ENCODE measurements around the gene CDHR5. TPM values are rescaled to one million over a fixed set of nuclear protein-coding genes. Genes with fewer than 3 reads are reported as not detected.

CDHR5 gene
- total RNA-seq, 6 experiments from 2014 or later, result not detected

DNA sequence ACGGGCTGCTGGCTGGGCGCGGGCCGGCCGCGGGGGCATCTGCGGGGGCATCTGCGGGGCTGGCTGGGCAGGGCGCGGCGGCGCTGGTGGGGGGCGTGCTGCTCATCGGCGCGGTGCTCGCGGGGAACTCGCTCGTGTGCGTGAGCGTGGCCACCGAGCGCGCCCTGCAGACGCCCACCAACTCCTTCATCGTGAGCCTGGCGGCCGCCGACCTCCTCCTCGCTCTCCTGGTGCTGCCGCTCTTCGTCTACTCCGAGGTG, 12.5 kb upstream of the CDHR5 start:
- H3K36me3 Mint-ChIP-seq (ENCODE audit: low read depth), result no peaks in the 10 kb centered on the region
- H3K4me3 Mint-ChIP-seq, result peak overlapping the region; percentile 70
- H3K4me1 Mint-ChIP-seq (ENCODE audit: low read depth), result peaks cover 5% of the 10 kb centered on the region; the same call in 1 of the 2 replicates
- H3K27me3 Mint-ChIP-seq (ENCODE audit: insufficient read depth), result peaks cover 13% of the 10 kb centered on the region
- no peak overlapping the region for H3K27ac Mint-ChIP-seq
- DNase-seq, result no peak
- H3K9me3 Mint-ChIP-seq, result no peaks in the 10 kb centered on the region
- TF ChIP-seq, protein P1, sequence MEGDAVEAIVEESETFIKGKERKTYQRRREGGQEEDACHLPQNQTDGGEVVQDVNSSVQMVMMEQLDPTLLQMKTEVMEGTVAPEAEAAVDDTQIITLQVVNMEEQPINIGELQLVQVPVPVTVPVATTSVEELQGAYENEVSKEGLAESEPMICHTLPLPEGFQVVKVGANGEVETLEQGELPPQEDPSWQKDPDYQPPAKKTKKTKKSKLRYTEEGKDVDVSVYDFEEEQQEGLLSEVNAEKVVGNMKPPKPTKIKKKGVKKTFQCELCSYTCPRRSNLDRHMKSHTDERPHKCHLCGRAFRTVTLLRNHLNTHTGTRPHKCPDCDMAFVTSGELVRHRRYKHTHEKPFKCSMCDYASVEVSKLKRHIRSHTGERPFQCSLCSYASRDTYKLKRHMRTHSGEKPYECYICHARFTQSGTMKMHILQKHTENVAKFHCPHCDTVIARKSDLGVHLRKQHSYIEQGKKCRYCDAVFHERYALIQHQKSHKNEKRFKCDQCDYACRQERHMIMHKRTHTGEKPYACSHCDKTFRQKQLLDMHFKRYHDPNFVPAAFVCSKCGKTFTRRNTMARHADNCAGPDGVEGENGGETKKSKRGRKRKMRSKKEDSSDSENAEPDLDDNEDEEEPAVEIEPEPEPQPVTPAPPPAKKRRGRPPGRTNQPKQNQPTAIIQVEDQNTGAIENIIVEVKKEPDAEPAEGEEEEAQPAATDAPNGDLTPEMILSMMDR (IDR thresholded peaks at IDR 0.05), result no peak

DNA sequence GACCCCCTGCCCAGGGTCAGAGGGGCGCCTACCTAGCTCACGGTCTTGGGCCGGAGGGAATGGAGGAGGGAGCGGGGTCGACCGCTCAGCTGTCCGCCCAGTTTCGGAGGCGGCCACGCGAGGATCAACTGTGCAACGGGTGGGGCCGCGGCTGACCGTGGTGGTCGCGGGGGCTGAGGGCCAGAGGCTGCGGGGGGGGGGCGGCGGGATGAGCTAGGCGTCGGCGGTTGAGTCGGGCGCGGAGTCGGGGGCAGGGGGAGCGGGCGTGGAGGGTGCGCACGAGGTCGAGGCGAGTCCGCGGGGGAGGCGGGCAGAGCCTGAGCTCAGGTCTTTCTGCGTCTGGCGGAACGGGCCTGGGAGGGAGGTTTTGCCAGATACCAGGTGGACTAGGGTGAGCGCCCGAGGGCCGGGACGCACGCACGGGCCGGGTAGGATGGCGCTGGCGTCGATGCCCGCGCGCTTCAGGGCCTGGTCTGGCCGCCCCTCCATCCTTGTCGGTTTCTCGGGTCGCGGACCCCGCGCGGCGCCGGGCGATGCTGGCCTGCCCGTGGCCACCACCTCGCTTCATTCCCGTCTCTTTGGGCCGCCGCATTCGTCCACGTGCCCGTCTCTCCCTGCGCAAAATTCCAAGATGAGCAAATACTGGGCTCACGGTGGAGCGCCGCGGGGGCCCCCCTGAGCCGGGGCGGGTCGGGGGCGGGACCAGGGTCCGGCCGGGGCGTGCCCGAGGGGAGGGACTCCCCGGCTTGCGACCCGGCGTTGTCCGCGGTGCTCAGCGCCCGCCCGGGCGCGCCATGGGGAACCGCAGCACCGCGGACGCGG, 12.0 kb upstream of the CDHR5 start, which contains the start of gene DRD4:
Gene DRD4, plus strand, starts transcription at position 759 of the 822 bp plus-strand sequence. Its CDS starts 36 bp downstream, at position 795.
- no peaks in the 10 kb centered on the region for H3K9me3 Mint-ChIP-seq
- peak within 1 kb of the TSS; percentile 70 for H3K4me3 Mint-ChIP-seq
- H3K4me1 Mint-ChIP-seq (ENCODE audit: low read depth), result peaks cover 5% of the 10 kb centered on the region; the same call in 1 of the 2 replicates
- no peak within 1 kb of the TSS for H3K27ac Mint-ChIP-seq
- no peak for DNase-seq
- H3K27me3 Mint-ChIP-seq (ENCODE audit: insufficient read depth), result peaks cover 10% of the 10 kb centered on the region
- TF ChIP-seq, protein P1 (IDR thresholded peaks at IDR 0.05), result no peak
- H3K36me3 Mint-ChIP-seq (ENCODE audit: low read depth), result no peaks in the 10 kb centered on the region

DNA sequence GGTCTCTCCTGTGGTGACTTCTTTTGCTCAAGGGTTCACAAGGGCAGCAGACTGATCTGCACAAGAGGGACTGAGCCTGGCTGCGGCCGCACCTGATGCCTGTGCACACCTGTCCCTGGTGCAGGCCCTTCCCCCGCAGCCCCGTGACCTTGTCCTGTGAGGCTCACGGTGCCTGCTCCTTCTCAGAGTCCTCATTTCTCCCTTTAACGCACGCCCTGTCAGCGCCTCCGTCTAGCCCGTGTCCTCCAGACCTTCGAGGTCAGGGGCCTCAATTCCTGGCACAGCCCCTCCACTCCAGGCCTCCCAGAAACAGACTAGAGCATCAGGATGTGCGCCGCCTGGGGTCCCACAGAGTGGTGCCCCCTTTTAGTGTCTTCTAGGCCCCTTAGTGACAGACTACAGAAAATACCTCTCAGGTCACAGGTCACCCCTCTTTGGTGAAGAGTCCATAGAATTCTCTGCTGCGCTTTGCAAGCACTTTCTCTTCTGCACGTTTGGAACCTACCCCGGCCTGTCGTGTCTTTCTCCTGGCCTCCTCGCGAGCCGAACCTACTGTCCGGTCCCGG, 11.3 kb upstream of the CDHR5 start:
- TF ChIP-seq, protein P1 (IDR thresholded peaks at IDR 0.05), result no peak

DNA sequence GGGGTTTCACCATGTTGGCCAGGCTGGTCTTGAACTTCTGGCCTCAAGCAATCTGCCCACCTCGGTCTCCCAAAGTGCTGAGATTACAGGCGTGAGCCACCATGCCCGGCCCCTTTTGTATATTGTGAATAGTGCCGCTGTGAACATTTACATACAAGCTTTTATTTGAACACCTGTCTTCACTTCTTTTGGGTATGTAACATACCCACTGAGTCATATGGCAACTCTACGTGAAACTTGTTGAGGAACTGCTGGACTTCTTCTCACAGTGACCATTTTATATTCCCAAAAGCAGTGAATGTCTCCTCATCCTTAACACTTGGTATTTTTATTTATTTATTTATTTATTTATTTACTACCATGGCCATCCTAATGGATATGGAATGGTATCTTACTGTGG, 6.1 kb upstream of the CDHR5 start:
- Mint-ChIP-seq H3K4me1 (ENCODE audit: low read depth) (peaks cover 22% of the 10 kb centered on the region), H3K27ac (no peak overlapping the region), H3K4me3 (no peak overlapping the region), H3K36me3 (ENCODE audit: low read depth) (peaks cover 11% of the 10 kb centered on the region), H3K27me3 (ENCODE audit: insufficient read depth) (peaks cover 17% of the 10 kb centered on the region), H3K9me3 (peaks cover 9% of the 10 kb centered on the region; the same call in 1 of the 2 replicates)
- DNase-seq, result no peak
- TF ChIP-seq, protein P1 (IDR thresholded peaks at IDR 0.05), result no peak

More for the DNA sequence above, 11.3 kb upstream of the CDHR5 start:
- peaks cover 10% of the 10 kb centered on the region for H3K27me3 Mint-ChIP-seq (ENCODE audit: insufficient read depth)
- DNase-seq, result no peak
- H3K4me1 Mint-ChIP-seq (ENCODE audit: low read depth), result peaks cover 5% of the 10 kb centered on the region; the same call in 1 of the 2 replicates
- H3K36me3 Mint-ChIP-seq (ENCODE audit: low read depth), result no peaks in the 10 kb centered on the region
- no peak overlapping the region for H3K4me3 Mint-ChIP-seq
- H3K9me3 Mint-ChIP-seq, result no peaks in the 10 kb centered on the region
- H3K27ac Mint-ChIP-seq, result no peak overlapping the region

DNA sequence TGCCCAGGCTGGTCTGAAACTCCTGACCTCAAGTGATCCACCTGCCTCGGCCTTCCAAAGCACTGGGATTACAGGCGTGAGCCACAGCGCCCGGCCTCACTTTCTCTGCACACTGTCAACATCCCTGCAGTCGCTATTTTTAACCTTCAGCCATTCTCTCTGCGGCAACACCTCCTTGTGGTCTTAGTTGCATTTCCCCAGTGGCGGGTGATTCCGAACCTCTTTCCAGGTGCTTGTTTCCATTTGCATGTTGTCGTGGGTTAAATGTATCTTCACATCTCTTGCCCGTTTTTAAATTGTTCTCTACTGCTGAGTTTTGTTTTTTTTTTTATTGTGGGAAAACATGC, 4.5 kb upstream of the CDHR5 start:
- no peak overlapping the region for H3K4me3 Mint-ChIP-seq
- DNase-seq, result no peak
- H3K27me3 Mint-ChIP-seq (ENCODE audit: insufficient read depth), result peaks cover 17% of the 10 kb centered on the region
- TF ChIP-seq, protein P1 (IDR thresholded peaks at IDR 0.05), result no peak
- H3K36me3 Mint-ChIP-seq (ENCODE audit: low read depth), result peaks cover 11% of the 10 kb centered on the region
- H3K9me3 Mint-ChIP-seq, result peaks cover 9% of the 10 kb centered on the region; the same call in 1 of the 2 replicates
- H3K4me1 Mint-ChIP-seq (ENCODE audit: low read depth), result peaks cover 22% of the 10 kb centered on the region
- H3K27ac Mint-ChIP-seq, result no peak overlapping the region
